B cell (primary cell): ENCODE measurements around the gene KLK1. TPM values are rescaled to one million over a fixed set of nuclear protein-coding genes. Genes with fewer than 3 reads are reported as not detected.

ENCODE experiments used
- ATAC-seq: fragments of 200-7000 bp; cut with Tn5 transposase; one replicate; pipeline ENCODE4 v1.10.0; 2021; ENCODE audit warnings: low read depth, mild to moderate bottlenecking, moderate number of reproducible peaks, moderate library complexity
- CTCF ChIA-PET: fragments of 350-600 bp; sonication (Branson Sonifier 250); formaldehyde crosslinking; loops from one replicate; lab custom pipeline; 2021; ENCODE audit warnings: antibody characterized with exemption, inconsistent platforms; lab: Charles Lee
- POLR2A ChIA-PET: fragments of 350-600 bp; sonication (Branson Sonifier 250); formaldehyde crosslinking; loops from one replicate; lab custom pipeline; 2021; ENCODE audit warnings: antibody characterized with exemption; lab: Charles Lee
- DNase-seq: peaks from one replicate; pipeline ENCODE4 v3.0.0; 2013
- H2AFZ ChIP-seq: 2 replicates; pipeline ENCODE4 v1.6.1; 2012; ENCODE audit warnings: mild to moderate bottlenecking, low read depth, low read length; ENCODE audit not compliant: insufficient read depth, poor library complexity, severe bottlenecking
- H3K27ac ChIP-seq, 2 donors: 1 replicate in 1 of 2; 2 replicates in 1 of 2; pipeline ENCODE4 v1.5.1; 2012 to 2013; ENCODE audit warnings: low read length in 2 of 2, mild to moderate bottlenecking in 2 of 2, moderate library complexity in 1 of 2
- H3K27me3 ChIP-seq, 4 experiments: fragments of 200-600 bp in 1 of 4; sonication (generic) in 1 of 4; replicated peaks in 1 of 4; 1 replicate in 2 of 4; 2 replicates in 2 of 4; pipeline versions ENCODE4 v1.6.1 to v1.7.0; 2013 to 2016; ENCODE audit warnings: low read length in 3 of 4, mild to moderate bottlenecking in 2 of 4, mixed read lengths in 1 of 4, moderate library complexity in 1 of 4; ENCODE audit not compliant: insufficient read depth in 4 of 4, control insufficient read depth in 3 of 4; ENCODE audit errors: control extremely low read depth in 1 of 4
- H3K36me3 ChIP-seq, 2 experiments: replicated peaks in 1 of 2; 1 replicate in 1 of 2; 2 replicates in 1 of 2; pipeline versions ENCODE4 v1.6.1 to v1.7.1; 2013; ENCODE audit warnings: low read length in 1 of 2; ENCODE audit not compliant: insufficient read depth in 2 of 2, control insufficient read depth in 1 of 2; ENCODE audit errors: control extremely low read depth in 1 of 2, extremely low read depth in 1 of 2
- H3K4me1 ChIP-seq, 2 donors: fragments of 200-600 bp in 1 of 2; sonication (generic) in 1 of 2; 1 replicate in 1 of 2; 2 replicates in 1 of 2; pipeline versions ENCODE4 v1.5.1 to v1.6.1; 2013 to 2017; ENCODE audit warnings: low read length in 2 of 2; ENCODE audit not compliant: control insufficient read depth in 2 of 2, insufficient read depth in 2 of 2
- H3K4me2 ChIP-seq: replicated peaks from 2 replicates; pipeline ENCODE3; 2012; ENCODE audit warnings: mild to moderate bottlenecking, low read depth, low read length; ENCODE audit not compliant: poor library complexity, severe bottlenecking
- H3K4me3 ChIP-seq, 5 experiments: fragments of 200-600 bp in 1 of 5; sonication (generic) in 1 of 5; 1 replicate in 3 of 5; 2 replicates in 2 of 5; pipeline versions ENCODE4 v1.5.1 to v1.7.0; 2011 to 2016; ENCODE audit warnings: low read length in 4 of 5, mild to moderate bottlenecking in 4 of 5, low read depth in 2 of 5, control low read depth in 1 of 5, moderate library complexity in 1 of 5; ENCODE audit not compliant: insufficient read depth in 1 of 5; ENCODE audit errors: control extremely low read depth in 1 of 5, extremely low read depth in 1 of 5
- H3K79me2 ChIP-seq: fragments of 200-600 bp; sonication (generic); one replicate; pipeline ENCODE4 v1.6.0; 2016; ENCODE audit warnings: low read length; ENCODE audit not compliant: control insufficient read depth, insufficient read depth
- H3K9ac ChIP-seq: fragments of 200-600 bp; sonication (generic); 2 replicates; pipeline ENCODE4 v1.6.1; 2017; ENCODE audit warnings: mild to moderate bottlenecking, low read length, moderate library complexity
- H3K9me3 ChIP-seq, 3 donors: one replicate each; pipeline versions ENCODE4 v1.6.1 to v1.7.1; 2013; ENCODE audit warnings: low read length in 2 of 3; ENCODE audit not compliant: control insufficient read depth in 2 of 3, insufficient read depth in 1 of 3; ENCODE audit errors: control extremely low read depth in 1 of 3
- H4K20me1 ChIP-seq: 2 replicates; pipeline ENCODE4 v1.6.0; 2012; ENCODE audit warnings: mild to moderate bottlenecking, low read length; ENCODE audit not compliant: insufficient read depth, control insufficient read depth, poor library complexity, severe bottlenecking
- H3K27ac Mint-ChIP-seq: one replicate; pipeline ENCODE4 v1.8.0; 2021; ENCODE audit warnings: mixed read lengths
- H3K27me3 Mint-ChIP-seq: one replicate; pipeline ENCODE4 v1.8.0; 2021; ENCODE audit warnings: mixed read lengths
- H3K4me1 Mint-ChIP-seq: one replicate; pipeline ENCODE4 v1.8.0; 2021; ENCODE audit warnings: mixed read lengths
- H3K4me3 Mint-ChIP-seq: one replicate; pipeline ENCODE4 v1.8.0; 2021; ENCODE audit warnings: mixed read lengths
- H3K9me3 Mint-ChIP-seq: one replicate; pipeline ENCODE4 v1.8.0; 2022; ENCODE audit warnings: mixed read lengths; ENCODE audit not compliant: insufficient read depth
- EZH2 ChIP-seq: IDR thresholded peaks from 2 replicates; pipeline ENCODE4 v1.6.1; 2012; ENCODE audit warnings: borderline replicate concordance, low read depth, mild to moderate bottlenecking, moderate library complexity, low read length; ENCODE audit not compliant: insufficient read depth, poor library complexity, severe bottlenecking
- WGBS: methylation state at CpG from one replicate; pipeline ENCODE4 v1.1.5; 2013; ENCODE audit warnings: missing lambda C conversion rate; ENCODE audit not compliant: insufficient coverage; 5-methylcytosine and 5-hydroxymethylcytosine counted together
- intact Hi-C: fragments of 100-400 bp; cut with micrococcal nuclease; formaldehyde crosslinking; loops from one replicate; pipeline ENCODE4 v1.10.0; 2022
- polyA plus RNA-seq: library from polyadenylated mRNA; depleted of rRNA; stranded (reverse); fragments of >200 nt; gene quantifications from 2 replicates; pipeline ENCODE4 v1.2.3, GENCODE V29; 2012
- total RNA-seq, 2 donors: library from RNA; stranded (reverse); fragments of 120-200 nt in 1 of 2; gene quantifications; 1 replicate in 1 of 2; 2 replicates in 1 of 2; pipeline versions ENCODE4 v1.2.3 to v1.2.4, GENCODE V29; 2013 to 2022
- TF ChIP-seq, protein P1 (sequence below): fragments of 200-600 bp; IDR thresholded peaks from one replicate; pipeline ENCODE4 v1.8.0; 2022; ENCODE audit warnings: antibody characterized with exemption, mild to moderate bottlenecking

Gene KLK1
- total and polyA plus RNA-seq, 2 donors (not counting 1 experiment from before 2014, with no cell fraction given) = 9.5 to 15.2 TPM

DNA sequence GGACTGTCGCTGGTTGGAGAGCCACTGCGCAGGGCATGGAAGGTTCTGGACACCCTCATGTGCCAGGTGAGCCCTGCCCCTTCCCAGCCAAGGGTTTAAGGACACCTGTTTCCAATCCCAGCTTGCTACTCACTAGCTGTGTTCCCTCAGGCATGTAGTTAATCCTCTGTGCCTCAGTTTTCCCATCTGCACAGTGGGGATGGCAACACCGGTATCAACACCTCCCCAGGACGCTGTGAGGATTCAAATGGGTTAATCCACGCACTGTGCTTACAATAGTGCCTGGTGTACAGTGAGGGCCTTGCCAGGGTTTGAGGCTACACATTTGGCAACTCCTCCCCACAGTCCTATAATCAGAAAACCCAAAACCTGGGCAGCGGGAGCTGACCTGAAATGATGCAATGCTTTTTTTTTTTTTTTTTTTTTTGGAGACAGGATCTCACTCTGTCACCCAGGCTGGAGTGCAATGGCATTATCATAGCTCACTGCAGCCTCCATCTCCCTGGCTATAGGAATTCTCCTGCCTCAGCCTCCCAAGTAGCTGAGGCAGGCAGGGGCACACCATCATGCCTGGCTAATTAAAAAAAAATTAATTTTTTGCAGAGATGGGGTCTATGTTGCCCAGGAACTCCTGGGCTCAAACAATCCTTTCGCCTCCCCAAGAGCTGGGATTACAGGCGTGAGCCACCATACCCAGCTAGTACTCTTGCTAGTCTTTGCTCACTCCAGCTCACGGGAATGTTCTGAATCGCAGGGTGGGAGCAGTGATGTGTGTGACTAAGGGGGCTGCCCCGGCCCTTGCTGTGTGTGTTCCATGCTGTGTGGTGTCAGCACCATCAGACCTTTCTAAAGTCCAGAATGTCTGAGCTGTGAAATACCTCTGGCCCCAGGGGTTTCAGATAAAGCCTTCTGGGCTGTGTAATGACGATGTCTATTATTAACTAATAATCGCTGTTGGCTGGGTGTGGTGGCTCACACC, 31.0 kb downstream of the KLK1 start:
- 90% methylated on average over 7 of the region's 13 CpGs for WGBS
- no peak overlapping the region for H3K4me3 Mint-ChIP-seq
- Histone ChIP-seq H3K27me3 (no peaks in the 10 kb centered on the region), H4K20me1 (no peaks in the 10 kb centered on the region), H3K9ac (no peak overlapping the region), H3K4me1 (peaks cover 4 to 6% of the 10 kb centered on the region in 2 donors), H3K27ac (no peak overlapping the region), H3K4me2 (no peak overlapping the region), H2AFZ (no peak overlapping the region), H3K79me2 (no peaks in the 10 kb centered on the region), H3K4me3 (no peak overlapping the region), H3K9me3 (no peaks in the 10 kb centered on the region), H3K36me3 (peaks cover 0 to 12% of the 10 kb centered on the region in 2 experiments)
- H3K9me3 Mint-ChIP-seq = no peaks in the 10 kb centered on the region
- peaks cover 10% of the 10 kb centered on the region for H3K4me1 Mint-ChIP-seq
- no peak overlapping the region for H3K27ac Mint-ChIP-seq
- ChIA-PET CTCF (interaction anchor here (2.1 to 5.1 kb wide), 2 partner anchors 9 to 130 kb away, joined by 8 to 29 read pairs; no protein-coding TSS in a partner anchor), POLR2A (interaction anchor here (0.6 to 1.0 kb wide), 4 partner anchors 11 to 441 kb away, joined by 3 to 5 read pairs (median 3); no protein-coding TSS in a partner anchor)
- ATAC-seq = no peak
- peaks cover 5% of the 10 kb centered on the region for H3K27me3 Mint-ChIP-seq
- intact Hi-C loops = no loop called here
- TF ChIP-seq, protein P1, sequence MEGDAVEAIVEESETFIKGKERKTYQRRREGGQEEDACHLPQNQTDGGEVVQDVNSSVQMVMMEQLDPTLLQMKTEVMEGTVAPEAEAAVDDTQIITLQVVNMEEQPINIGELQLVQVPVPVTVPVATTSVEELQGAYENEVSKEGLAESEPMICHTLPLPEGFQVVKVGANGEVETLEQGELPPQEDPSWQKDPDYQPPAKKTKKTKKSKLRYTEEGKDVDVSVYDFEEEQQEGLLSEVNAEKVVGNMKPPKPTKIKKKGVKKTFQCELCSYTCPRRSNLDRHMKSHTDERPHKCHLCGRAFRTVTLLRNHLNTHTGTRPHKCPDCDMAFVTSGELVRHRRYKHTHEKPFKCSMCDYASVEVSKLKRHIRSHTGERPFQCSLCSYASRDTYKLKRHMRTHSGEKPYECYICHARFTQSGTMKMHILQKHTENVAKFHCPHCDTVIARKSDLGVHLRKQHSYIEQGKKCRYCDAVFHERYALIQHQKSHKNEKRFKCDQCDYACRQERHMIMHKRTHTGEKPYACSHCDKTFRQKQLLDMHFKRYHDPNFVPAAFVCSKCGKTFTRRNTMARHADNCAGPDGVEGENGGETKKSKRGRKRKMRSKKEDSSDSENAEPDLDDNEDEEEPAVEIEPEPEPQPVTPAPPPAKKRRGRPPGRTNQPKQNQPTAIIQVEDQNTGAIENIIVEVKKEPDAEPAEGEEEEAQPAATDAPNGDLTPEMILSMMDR = no peak
- TF ChIP-seq EZH2 = no peak
- DNase-seq = no peak
